Fibroblast of skin of right quadriceps (primary cell): Measurements from ENCODE around the gene LRRC56.
A peak's percentile ranks its signal among the peaks of the same experiment; 100 is the strongest.

Experiments used
- DNase-seq: peaks from one replicate; pipeline ENCODE4 v3.0.0-alpha.2; 2013

The LRRC56 gene

DNA sequence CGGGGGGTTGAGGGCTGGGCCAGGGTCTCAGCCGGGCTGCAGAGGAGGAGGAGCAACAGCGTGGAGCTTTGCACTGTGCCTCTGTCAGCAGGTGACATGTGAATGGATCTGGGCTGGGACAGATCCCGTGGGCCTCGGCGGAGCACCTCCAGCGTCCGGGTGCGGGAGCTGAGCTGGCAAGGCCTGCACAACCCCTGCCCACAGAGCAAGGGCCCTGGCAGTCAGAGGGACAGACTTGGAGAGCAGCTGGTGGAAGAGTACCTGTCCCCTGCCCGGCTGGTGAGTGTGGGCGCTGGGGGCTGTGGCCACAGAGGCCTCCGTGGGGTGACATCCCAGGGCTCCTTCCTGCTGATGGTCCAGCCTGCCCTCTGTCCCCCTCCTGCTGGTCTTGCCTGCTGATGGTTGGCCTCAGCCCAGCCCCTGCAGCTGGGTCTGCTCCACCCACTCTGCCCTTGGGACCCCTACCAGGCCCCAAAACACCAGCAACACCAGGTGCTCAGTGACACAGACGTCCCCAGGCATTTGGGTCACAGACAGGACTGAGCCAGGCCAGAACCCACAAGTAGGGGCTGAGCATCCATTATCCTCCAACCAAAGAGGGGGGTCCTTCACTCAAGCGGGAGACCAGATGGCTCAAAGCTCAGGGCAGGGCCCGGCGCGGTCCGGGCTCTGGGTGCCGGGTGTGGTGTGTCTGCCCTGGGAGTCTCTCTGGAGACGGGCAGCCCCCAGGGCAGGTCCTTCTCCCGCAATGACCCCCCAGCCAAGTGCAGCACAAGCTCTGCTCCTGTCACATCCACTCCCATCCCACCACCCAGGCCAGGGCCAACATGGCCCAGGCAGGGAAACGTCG lies 3.5 kb downstream of the LRRC56 start:
- DNase-seq: no peak

DNA sequence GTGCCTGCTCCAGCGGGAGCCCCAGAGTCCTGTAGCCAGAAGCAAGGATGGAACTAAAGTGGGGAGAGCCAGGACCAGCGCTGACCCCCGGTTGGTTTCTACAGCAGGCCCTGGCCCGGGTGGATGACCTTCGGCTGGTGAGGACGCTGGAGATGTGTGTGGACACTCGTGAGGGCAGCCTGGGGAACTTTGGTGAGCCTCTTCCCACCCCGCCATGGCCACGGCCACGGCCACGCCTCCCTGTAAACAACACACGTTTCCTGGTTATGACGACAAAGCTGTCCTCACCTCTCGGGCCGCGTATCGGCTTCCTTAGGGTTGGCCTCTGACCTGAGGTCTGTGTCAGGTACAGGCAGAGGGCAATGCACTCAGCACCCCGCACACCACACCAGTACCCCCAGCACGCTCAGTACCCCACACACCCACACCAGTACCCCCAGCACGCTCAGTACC lies 4.1 kb downstream of the LRRC56 start:
- DNase-seq: no peak

DNA sequence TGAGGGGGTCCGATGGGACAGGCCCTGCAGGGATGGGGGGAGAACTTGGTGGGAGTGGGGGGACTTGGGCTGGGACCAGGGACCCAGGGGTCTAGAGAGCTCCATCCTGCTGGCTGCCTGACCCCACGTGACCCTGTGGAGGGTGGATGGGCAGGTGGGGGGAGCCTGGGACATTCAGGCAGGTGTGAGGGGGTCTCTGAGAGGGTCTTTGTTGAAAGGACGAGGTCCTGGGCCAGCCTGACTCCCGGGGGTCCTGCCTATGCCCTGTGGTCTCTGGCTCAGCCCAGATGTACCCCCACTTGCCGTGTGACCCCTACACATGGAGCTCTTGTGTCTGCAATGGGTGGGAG lies 7.5 kb downstream of the LRRC56 start:
- DNase-seq: no peak

DNA sequence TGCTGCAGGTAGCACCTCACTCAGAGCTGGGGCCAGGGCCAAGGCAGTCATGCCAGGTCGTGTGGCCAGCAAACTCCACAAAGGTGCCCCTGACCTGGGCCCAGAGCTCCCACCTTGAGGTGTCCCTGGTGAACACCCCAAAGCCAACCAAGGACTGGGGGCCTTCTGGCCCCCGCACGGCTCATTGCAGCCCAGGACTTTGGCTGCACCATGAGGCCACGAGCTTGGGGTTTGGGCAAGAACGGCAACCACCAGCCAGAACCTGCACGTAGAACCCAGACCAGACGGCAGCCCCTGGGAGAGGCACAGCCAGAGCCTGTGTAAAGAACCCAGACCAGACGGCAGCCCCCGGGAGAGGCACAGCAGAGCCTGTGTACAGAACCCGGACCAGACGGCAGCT lies 7.8 kb downstream of the LRRC56 start:
- DNase-seq: no peak

DNA sequence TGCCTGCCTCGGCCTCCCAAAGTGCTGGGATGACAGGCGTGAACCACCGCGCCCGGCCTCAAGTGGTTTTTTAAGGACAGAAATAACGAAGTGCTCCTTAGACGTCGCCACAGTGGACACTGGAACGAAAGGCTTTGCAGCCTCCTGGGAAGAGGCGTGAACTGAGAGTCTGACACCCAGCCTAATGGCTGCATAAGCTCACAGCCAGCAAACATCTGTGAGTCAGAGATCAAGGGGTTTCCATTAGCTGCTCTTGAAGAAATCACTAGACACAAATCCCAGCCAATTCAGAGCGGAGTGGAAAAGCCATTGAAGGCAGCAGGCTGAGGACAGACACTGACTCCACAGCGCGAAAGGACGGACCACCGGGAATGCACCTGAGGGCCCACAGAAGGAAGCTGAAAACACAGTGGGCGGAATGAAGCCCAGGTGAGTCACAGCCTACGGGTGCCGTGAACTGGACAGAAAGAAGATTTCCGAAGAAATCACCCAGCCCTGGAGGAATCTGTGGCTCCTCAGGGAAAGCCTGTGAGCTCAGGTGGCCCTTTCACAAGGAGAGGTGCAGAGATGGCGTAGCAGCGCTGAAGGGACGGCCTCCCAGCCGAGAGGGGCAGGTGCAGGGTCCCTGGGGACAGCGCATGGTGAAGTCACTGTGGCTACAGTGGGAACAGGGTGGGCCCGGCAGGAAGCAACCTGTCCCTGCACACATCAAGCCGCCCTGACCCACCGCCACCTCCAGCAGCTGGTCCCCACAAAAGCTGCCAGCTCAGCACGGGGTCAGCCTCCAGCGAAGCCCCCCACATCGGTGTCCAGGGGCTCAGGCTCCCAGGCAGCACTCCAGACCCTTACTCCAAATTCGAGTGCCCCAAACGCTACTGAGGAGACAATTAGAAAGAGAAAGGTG lies 11.6 kb downstream of the LRRC56 start:
- DNase-seq: no peak

DNA sequence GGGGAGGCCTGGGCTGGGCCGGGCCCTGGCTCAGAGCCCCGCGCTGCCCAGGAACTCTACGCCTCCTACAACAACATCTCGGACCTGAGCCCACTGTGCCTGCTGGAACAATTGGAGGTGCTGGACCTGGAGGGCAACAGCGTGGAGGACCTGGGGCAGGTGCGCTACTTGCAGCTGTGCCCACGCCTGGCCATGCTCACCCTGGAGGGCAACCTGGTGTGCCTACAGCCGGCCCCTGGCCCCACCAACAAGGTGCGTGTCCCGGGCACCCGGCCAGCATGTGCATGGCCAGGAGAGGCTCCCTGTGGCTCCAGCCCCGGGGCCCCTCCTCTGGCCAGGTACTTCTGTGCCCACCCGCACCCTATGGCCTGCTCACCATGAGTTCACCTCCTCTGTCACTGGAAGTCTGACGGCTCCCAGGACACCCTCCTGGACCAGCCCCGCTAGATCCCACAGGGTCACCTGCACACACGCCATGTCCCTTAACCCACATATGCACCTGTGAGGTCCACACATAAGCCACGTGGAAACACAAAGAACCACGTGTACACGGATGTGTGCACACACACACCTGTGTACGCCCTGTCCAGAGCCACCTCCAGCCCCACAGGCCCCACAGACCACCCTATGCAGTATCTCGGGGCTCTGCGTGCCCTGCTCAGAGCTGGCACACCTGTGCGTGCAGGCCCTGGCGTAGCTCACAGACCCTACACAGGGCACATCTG lies 12.9 kb downstream of the LRRC56 start:
- DNase-seq: no peak

DNA sequence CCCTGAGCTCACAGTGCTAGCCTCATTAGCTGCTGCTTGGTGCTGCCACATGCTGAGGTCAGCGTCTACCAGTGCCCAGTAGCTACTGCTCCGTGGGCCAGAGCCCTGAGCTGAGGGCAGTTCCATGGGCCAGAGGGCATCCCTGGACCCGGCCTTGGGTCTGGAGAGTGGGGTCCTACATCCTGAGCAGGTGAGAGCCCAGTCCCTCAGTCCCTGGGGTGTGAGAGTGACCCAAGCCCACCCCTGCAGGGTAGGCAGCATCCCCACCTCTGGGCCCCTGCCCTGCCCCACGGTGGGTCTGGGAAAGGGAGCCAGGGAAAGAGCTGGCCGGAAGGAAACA lies 13.4 kb downstream of the LRRC56 start:
- DNase-seq: no peak

DNA sequence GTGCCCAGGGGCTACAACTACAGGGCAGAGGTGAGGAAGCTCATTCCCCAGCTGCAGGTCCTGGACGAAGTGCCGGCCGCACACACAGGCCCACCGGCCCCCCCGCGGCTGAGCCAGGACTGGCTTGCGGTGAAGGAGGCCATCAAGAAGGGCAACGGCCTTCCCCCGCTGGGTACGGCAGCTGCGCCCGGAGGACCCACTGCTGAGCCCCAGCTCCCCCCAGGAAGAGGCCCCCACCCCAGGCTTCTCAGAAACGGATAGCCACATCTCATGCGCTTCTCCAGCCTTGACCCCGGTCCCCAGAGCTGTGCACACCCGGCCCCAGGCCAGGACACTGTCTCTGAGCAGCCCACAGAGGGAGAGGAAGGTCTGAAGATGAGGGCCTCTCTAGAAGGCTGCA lies 13.8 kb downstream of the LRRC56 start:
- no peak for DNase-seq

DNA sequence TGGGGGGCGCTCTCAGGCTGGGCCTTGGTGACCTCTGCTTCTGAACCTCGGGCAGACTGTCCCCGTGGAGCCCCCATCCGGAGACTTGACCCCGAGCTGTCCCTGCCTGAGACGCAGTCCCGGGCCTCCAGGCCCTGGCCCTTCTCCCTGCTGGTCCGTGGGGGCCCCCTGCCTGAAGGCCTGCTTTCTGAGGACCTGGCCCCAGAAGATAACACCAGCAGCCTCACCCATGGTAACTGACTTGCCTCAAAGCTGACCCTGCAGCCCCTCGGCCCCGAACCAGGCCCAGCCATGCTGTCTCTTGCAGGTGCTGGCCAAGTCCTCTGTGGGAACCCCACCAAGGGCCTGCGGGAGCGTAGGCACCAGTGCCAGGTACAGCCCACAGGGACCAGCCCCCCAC lies 14.3 kb downstream of the LRRC56 start:
- no peak for DNase-seq

DNA sequence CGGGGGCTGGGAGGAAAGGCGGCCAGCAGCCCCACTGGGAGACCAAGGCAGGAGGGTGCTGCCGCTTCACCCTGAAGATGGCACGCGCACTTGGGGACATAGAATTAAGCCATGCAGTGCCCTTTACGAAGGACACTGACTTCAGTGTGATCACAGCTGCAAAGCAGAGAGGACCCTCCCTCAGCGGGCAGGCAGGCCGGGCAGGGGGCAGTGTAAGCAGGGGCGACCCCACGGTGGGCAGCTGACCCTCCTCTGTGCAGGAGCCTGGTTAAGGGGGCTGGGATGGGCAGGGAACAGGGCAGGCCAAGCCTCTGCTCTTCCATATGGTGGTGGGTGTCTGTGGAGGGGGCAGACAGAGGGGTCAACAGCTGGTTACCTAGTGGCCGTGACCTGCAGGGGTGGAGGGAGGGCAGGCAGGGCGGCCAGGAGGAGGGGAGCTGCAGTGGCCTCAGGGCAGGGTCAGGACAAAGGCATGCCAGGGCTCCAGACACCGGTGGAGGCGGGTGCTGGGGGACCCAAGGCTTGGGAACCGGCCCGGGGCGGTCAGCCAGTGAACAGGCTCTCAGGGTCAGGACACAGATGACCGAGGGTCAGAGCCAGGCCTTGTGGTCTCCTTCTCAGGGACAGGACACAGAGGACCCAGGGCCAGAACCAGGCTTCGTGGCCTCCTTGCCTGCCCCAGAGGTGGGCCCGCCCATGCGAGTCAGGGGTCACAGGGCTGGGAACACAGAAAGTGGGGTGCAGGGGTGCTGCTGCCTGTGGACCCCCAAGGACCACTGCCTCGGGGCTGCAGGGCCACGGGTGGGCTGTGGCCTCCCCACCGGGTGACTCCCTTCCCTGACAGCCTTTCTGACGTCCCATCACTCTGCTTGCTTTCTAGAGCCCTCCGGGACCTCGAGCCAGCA lies 16.0 kb downstream of the LRRC56 start:
- DNase-seq: no peak

DNA sequence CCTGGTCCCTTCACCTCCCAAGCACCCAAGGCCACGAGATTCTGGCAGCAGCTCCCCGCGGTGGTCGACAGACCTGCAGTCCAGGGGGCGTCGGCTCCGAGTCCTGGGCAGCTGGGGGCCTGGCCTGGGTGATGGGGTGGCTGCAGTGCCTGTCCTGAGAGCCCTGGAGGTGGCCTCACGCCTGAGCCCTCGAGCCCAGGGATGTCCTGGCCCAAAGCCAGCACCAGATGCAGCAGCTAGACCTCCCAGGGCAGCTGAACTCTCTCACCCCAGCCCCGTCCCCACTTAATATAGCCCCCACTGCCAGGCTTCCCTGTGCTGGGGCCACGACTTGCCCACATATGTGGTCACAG lies 16.6 kb downstream of the LRRC56 start:
- DNase-seq: no peak

DNA sequence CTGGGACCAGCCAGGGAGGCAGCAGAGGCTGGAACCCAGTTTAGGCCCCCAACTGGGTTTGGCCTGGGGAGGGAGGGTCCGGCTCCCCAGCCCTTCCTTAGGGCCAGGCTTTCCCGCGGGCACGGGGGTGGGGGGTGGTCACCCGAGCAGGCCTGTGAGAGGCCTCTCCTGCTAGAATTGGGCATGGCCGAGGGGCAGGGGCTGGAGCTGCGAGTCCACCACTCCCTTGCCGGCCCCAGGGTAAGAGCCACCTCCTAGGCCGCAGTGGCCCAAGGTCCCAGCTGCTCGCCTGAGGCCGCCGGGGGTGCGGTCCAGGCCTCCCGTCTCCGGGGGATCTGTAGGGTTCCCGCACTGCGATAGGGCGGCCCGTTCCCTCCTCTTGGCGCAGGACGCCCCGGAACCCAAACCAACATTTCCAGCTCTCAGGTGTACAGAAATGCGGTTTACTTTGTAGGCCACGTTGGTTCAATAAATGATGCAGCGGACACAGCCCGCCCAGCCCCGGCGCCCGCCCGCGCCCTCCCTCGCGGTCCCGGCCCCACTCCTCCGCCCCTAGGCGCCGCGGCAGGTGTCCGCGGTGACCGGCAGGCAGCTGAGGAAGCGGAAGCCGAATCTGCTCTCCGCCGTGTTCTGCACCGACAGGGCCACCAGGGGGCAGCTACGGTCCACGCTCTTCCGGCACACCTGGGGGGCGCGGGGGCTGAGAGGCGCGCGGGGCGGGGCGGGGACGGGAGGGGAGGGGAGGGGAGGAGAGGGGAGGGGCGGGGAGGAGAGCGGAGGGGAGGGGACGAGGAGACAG lies 17.3 kb downstream of the LRRC56 start:
- peak; percentile 23 for DNase-seq

DNA sequence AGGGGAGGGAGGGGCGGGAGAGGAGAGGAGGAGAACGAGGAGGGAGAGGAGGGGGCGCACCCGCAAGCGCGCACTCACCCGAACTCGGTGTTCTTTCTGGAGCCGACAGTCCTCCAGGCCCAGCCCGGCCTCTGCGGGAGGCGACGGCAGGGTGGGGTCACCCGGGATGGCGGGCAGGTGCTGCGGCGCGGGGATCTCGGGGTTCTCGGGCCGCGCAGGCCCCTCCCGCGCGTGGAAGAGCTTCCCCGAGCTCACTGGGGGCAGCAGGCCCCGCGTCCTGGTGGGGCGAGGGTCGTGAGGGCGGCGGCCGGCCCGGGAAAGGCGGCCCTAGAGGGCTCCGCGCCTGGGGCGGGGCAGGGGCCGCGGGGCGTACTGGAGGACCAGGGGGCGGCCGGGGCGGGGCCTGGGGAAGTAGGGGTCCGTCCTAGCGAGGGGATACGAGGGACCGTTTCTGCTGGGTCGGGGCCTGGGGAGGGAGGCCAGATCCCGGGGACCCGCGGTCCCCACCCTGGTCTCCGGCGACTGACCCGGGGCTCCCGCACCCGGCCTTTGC lies 18.0 kb downstream of the LRRC56 start:
- no peak for DNase-seq

DNA sequence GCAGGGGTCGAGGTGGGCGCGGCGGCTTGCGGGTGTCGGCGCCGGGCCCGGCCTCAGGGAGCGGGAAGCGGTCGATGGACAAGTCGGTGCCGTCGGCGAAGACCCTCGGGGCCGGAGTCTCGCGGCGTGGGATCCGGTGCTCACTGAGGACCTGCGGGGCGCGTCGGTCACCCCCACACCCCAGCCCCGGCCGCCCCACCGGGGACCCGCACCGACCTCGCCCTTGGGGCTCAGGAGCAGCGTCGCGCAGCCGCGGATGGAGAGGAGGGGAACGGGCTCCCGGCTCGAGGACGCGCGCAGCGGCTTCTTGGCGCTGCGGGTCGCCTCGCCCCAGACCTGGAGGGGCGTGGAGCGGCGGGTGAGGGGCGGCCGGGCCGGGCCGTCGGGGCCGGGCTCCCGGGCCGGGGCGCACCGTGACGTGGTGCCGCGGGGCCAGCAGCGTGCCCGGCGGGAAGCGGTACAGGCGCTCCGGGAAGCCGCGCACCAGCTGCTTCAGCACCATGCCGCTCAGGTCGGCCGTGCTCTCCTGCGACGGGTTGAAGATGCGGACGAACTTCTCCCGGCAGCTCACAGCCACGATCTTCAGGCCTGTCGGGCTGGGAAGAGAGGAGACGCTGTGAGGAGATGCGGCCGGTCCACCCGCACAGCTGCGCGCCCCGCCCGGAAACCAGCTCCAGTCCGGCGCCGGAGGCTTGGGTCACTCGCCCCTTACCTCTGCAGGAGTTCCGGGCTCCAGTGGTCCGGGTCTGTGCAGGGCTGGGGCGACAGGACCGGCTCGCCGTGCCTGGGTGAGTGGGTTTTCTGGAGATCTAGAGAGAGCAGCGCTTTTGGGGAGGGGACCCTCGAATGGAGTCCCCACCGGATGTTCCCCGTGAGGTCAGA lies 18.7 kb downstream of the LRRC56 start:
- no peak for DNase-seq

DNA sequence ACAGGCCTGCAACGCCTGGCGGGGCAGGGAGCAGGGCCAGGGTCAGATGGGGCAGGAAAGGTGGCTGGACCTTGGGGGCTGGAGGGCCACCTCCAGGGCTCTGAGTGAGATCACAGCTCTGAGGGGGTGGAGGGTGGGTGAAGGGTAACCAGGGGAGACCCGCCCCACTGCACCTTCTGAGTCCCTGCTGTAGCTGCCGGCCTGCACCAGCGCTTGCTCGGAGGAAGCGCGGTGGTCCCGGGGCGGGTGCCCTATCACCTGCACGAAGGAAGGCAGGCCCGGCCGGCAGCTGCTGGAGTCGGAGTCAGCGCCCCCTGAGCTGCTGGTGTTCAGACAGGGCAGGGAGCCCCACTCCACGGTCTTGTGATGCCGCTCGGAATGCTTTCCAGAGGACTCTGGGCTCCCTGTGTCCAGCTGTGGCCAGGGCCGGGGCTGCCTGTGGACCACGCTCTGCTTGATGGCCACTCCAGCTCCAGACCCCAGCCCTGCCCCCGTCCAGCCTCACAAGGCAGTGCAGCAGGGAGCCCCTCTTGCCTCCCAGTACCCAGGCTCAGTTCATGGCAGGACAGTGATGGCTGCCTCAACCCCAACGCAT lies 19.4 kb downstream of the LRRC56 start:
- no peak for DNase-seq

DNA sequence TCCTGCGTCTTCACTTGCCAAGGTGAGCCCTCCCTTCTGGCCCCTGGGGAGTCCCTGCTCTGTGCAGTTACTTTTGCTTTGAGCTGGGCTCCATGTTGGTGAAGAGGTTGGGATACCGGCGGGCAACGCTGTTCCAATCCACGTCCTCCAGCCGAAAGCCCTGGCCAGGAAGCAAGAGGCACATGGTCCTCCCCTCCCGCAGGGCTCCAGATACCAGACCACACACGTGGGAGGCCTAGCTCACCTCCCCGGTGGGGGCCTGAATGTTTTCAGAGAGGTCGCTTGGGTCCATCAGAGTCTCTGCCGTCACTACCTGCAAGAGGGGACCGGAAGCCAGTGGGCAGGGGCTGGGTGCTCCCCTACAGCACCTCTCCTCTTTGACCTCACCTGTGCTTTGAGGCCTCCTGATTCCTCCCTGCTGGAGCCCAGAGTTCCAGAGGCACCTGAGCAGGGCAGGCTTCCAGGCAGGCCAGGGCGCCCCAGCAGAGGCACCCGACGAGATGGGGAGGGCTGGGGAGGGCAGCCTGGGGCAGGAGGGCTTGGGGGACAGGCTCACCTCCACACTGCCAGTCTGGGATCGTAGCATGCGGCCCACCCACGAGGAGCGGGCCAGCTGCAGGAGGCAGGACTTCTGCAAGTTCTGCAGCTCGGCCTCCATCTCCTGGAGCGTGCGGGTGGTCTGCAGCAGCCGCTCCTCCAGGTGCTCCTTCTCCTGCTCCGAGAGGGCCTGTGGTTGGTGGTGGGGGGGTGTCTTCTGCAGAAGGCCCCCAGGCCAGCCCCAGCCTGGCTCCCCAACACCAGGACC lies 20.2 kb downstream of the LRRC56 start:
- no peak for DNase-seq

DNA sequence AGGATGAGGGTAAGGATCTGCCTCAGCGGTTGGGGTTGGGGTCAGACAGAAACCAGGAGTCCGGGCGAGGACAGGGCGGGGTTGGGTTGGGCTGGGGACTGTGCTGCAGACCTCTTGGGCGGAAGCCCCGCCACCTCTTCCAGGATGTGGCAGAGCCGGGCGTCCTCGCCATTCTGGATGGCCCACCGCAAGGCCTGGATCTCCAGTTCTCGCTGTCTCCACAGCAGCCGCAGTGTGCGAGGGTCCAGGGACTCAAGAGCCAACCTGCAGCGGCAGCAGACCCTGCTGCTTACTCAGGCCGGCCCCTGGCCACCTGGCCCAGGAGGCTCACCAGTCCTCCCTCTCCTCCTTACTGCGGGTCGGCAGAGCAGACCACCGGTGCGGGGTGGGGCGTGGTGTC lies 21.2 kb downstream of the LRRC56 start:
- no peak for DNase-seq

DNA sequence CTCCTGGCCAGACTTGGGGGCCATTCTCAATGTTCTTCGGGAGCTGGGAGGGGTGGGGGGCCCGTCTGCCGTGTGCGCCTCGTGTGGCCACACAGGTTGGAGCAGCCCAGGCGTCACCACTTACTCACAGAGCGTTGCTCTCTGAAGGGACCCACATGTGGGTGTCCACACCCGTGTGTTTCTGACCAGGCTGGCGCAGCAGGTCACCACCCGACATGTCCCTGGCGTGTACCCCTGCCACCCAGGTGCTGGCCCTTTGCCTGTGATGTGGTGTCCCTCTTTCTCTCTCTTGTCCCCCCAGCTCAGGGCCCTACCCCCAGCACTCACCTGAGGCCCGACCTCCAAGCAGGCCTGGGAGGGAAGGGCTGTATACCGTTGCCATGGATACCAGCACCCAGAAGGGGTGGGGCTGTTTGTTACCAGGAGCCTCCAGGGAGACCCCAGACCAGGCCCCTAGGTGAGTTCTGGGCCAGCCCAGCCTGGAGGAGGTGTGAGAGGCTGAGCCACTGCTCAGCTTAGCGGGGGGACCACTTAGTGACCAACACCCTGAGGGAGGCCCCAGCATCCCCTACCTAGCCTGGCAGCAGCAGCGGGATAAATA lies 21.8 kb downstream of the LRRC56 start:
- no peak for DNase-seq
